Measurements from ENCODE around the gene RAMACL. TPM values are rescaled to one million over a fixed set of nuclear protein-coding genes. Genes with fewer than 3 reads are reported as not detected.

RAMACL gene
- total and polyA plus RNA-seq, 2 donors (not counting 1 experiment from before 2014, with no cell fraction given) = 0.22 to 5.0 TPM

Other genes with a start within 250 kb of the RAMACL start
- 34.2 and 34.8 TPM in 2 replicates for gene SFT2D1, start 244.1 kb downstream of the RAMACL start, total RNA-seq
- 66.9 and 86.0 TPM in 2 replicates for gene SFT2D1, start 244.1 kb downstream of the RAMACL start, polyA plus RNA-seq
- gene MPC1, start 203.7 kb downstream of the RAMACL start, total RNA-seq = 16.4 and 19.3 TPM in 2 replicates
- 28.7 and 36.7 TPM in 2 replicates for gene MPC1, start 203.7 kb downstream of the RAMACL start, polyA plus RNA-seq
- 109 and 116 TPM in 2 replicates for gene RPS6KA2, start 40.6 kb upstream of the RAMACL start, total RNA-seq
- 66.8 and 80.2 TPM in 2 replicates for gene RPS6KA2, start 40.6 kb upstream of the RAMACL start, polyA plus RNA-seq

Measured in fibroblast of lung (primary cell).